HL-60 (cell line): ENCODE data around the gene LAG3.

Experiments used
- DNase-seq, 2 experiments: peaks; one replicate each; pipeline ENCODE4 v3.0.0-alpha.2; 2010 to 2020; ENCODE audit warnings: low read depth in 1 of 2, low spot score in 1 of 2
- H3K27ac ChIP-seq: fragments of 250-450 bp; sonication (Bioruptor Pico); replicated peaks from 2 replicates; pipeline ENCODE4 v1.5.1; 2020; ENCODE audit warnings: mild to moderate bottlenecking, moderate library complexity
- H3K27me3 ChIP-seq: fragments of 250-450 bp; sonication (Bioruptor Pico); 2 replicates; pipeline ENCODE4 v1.5.1; 2021; ENCODE audit warnings: mild to moderate bottlenecking, moderate library complexity; ENCODE audit not compliant: insufficient read depth, poor library complexity, severe bottlenecking
- H3K4me3 ChIP-seq: replicated peaks from 2 replicates; pipeline ENCODE4 v1.5.1; 2011; ENCODE audit warnings: mild to moderate bottlenecking, control low read depth, low read length; ENCODE audit not compliant: insufficient read depth
- CTCF ChIP-seq: IDR thresholded peaks from one replicate; pipeline ENCODE4 v1.5.1; 2011; ENCODE audit warnings: low read length, control low read depth, inconsistent platforms; ENCODE audit not compliant: insufficient read depth
- GABPA ChIP-seq: IDR thresholded peaks from 2 replicates; pipeline ENCODE4 v1.6.1; 2012; ENCODE audit warnings: low read depth
- POLR2AphosphoS5 ChIP-seq: IDR thresholded peaks from 2 replicates; pipeline ENCODE4 v1.6.1; 2012; ENCODE audit warnings: low read depth
- REST ChIP-seq: IDR thresholded peaks from 2 replicates; pipeline ENCODE4 v1.6.1; 2012; ENCODE audit warnings: low read depth; ENCODE audit not compliant: insufficient replicate concordance
- SPI1 ChIP-seq: IDR thresholded peaks from 2 replicates; pipeline ENCODE4 v1.6.1; 2012; ENCODE audit warnings: low read depth, mild to moderate bottlenecking, borderline replicate concordance

Gene LAG3

GRCh38 chr12:6790496-6791150 lies 18.3 kb downstream of the LAG3 start:
- H3K27ac ChIP-seq: peak overlapping the region; percentile 78
- TF ChIP-seq REST (peak; percentile 50), POLR2AphosphoS5 (peak; percentile 53; the same call in 1 of the 2 replicates), SPI1 (peak; percentile 26; the same call in 1 of the 2 replicates), GABPA (no peak), CTCF (no peak)
- no peaks in the 10 kb centered on the region for H3K27me3 ChIP-seq
- peak; percentile 58 to 60 for DNase-seq
- H3K4me3 ChIP-seq: peak overlapping the region; percentile 83

- Histone ChIP-seq H3K27me3 (no peaks in the 10 kb centered on the region), H3K4me3 (peak overlapping the region; percentile 83), H3K27ac (peak overlapping the region; percentile 78)
- DNase-seq: peak in 1 of 2 experiments; percentile 17
- TF ChIP-seq SPI1 (no peak), REST (no peak), CTCF (no peak), POLR2AphosphoS5 (no peak), GABPA (no peak)
Measured at GRCh38 chr12:6791931-6792520, 19.7 kb downstream of the LAG3 start.

- TF ChIP-seq REST (peak; percentile 66), CTCF (no peak), GABPA (no peak), SPI1 (peak; percentile 94), POLR2AphosphoS5 (peak; percentile 90)
- H3K27me3 ChIP-seq: no peaks in the 10 kb centered on the region
- H3K4me3 ChIP-seq: peak overlapping the region; percentile 83
- peak; percentile 64 to 91 for DNase-seq
- peak overlapping the region; percentile 78 for H3K27ac ChIP-seq
Measured at GRCh38 chr12:6792522-6793201, 20.3 kb downstream of the LAG3 start.
